CD4-positive, alpha-beta T cell treated with Interleukin-6 at 100 ng/mL for 8 hours (primary cell): ENCODE data around the gene GMCL2.

Experiments
- DNase-seq: peaks from one replicate; pipeline ENCODE4 v3.0.0-alpha.2; 2020; ENCODE audit warnings: mixed read lengths, low spot score

GMCL2 gene

DNA sequence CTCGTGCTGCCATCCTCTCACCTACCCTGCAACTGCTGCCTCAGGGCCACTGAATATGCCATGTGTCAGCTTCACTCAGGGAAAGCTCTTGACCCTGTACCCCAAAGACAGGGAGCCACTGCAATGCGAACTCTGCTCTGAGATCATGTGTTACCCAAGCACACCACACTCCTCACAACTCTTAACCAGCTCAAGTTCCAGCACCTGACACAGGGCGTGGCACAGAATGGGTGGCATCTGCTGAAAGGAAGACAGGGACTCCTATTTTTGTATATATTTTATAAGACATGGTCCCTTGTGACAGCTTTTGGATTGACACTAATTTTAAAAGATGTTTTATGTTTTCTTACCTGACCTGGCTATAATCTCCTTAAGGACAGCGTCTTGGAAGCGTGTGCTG lies 34.7 kb upstream of the GMCL2 start:
- DNase-seq: no peak

DNA sequence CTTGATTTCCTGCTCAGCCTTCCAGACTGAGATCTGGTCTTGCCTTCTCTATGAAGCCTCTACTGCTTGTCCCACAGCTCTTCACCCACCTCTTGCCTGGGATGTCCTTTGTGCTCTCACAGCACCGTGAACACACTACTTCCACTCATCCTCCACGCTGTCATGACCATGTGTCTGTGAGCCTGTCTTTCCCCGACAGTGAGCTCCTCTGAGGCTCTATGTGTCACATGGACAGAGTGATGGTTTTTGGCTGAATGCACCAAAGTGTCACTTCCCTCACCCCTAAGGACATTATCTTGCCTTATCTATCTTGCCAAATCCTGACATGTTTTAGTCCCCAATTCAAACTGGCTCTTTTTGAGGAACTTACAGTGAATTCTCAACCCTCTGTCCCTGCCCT lies 34.1 kb upstream of the GMCL2 start:
- no peak for DNase-seq

- DNase-seq: no peak
These were observed 31.7 kb upstream of the GMCL2 start for GRCh38 chr5:178218827-178219226.

DNA sequence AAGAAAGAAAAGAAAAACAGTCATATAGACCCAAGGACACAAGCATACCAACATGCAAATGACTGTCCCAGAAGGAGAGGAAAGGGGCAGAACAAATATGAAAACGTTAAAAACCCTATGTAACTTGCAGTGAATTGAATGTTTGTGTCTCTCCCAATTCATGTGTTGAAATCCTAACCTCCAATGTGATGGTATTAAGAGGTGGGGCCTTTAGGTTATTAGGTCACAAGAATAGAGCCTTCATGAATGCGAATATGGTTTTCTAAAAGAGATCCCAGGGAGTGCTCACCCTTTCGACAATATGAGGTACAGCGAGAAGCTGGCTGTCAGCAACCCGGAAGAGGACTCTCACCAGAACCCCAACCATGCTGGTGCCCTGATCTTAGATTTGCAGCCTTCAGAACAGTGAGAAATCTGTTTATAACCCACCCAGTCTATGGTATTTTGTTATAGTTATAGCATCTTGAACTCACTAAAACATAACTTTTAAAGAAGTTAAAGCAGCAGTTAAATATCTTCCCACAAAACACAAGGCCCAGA lies 31.1 kb upstream of the GMCL2 start:
- no peak for DNase-seq

GRCh38 chr5:178216779-178217178 lies 29.6 kb upstream of the GMCL2 start:
- DNase-seq: no peak

DNA sequence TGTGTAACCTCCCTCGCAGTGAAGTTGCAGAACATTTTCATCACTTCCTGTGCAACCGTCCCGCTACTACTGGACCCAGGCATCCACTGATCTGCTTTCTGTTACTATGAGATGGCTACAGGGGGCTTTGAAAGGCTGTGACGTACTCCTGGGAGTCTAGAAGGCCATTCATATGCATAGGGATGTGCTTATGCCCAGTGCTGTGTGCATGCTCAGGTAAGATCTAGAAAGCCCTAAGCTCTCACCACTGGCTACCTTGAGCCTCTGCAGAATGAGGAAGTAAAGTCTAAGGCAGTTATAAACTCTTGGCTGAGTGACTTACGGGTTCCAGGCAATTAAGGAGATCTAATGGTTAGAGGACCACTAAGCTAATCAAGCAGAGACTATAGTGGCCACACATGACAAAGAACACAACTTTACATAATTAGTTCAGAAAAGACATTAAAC lies 28.9 kb upstream of the GMCL2 start:
- DNase-seq: no peak

DNA sequence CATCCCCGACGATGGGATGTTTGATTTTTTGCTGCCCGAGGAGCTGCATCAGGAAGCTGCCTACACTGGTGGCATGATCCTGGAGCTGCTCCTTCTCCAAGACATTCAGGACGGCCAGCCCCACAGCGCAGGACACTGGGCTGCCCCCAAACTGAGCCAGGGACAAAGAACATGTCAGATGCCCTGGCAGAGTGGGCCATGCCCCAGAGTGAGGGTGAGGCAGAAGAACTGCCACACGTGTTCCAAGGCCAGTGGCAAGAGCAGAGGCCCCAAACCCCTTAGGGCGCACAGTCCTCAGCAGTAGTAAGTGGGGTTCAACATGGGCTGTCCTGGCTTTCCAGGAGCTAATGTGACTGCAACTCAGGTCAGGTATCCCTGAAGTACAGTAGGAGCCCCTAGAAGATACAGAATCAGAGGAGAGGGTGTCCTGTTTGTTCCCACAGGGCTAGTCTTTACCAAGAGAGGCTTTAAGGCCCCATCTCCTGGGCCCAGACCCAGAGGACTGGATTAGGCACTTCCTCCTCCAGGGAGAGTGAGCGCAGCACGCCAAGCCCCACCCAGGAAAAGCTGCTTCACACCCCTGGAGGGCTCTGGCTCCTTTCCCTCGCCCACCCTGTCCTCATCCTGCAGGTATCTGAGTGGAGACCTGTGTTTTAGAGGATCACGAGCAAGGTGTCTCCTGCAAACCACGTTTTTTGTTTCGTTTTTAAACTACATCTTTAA lies 28.3 kb upstream of the GMCL2 start:
- DNase-seq: no peak

GRCh38 chr5:178214160-178214803 lies 27.1 kb upstream of the GMCL2 start:
- no peak for DNase-seq

DNA sequence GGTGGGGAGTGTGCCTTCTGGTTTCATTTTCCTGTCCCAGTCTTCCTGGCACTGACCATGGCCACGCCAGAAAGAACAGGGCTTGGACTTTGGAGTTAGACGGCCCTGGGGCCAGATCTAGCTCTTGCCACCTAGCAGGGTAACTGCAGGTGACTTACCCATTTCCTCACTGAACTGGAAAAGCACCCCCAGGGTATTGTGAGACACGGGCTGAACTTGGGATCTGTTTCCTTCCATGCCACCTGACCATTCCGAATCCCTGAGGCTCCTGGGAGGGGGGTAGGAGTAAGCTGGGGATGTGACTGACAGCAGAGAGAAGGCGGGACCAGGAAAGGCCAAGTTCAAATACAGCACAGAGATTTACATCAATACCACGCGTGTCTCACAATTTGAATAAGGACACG lies 26.6 kb upstream of the GMCL2 start:
- DNase-seq: no peak

DNA sequence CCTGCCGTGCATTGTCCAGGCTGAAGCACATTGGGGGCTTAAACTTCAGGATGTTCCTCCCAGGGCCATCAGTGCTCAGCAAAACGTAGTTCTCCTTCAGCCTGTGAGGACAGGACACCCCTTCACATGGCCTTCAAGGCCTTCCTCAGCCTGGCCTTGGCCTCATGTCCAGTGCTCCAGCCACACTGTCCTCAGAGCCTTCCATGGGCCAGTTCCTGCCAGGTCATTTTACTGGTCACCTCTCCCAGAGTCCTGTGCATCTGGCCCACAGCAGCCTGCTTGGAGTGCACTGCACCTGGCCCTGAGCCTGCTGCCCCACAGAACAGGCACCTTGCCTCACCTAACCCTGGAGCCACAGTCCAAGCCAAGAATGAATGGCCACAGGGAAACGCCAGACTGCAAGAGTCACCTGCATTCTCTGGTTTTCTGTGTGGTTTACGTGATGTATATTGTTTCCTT lies 25.9 kb upstream of the GMCL2 start:
- DNase-seq: no peak

- DNase-seq: no peak
These were observed 25.3 kb upstream of the GMCL2 start for GRCh38 chr5:178212241-178213002.

- DNase-seq: no peak
These were observed 24.2 kb upstream of the GMCL2 start for GRCh38 chr5:178211095-178212048.

DNA sequence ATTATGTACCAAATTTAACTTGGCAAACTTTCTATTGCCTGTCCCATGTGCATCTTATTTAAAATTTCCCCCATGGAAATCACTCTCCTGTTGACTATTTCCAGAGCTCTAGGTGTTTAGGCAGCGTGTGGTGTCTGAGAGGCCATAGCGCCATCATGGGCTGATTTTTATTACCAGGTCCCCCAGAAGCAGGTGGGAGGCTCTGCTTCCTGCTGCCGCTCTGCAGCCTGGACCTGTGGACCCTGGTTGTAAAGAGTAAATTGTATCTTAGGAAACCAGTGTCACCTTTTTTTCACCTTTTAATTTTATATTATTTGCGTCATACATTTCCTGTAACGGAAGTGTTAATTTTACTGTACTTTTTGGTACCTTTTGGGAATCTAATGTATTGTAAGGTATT lies 23.5 kb upstream of the GMCL2 start:
- DNase-seq: no peak

GRCh38 chr5:178210073-178210535 lies 22.9 kb upstream of the GMCL2 start:
- DNase-seq: no peak

GRCh38 chr5:178209334-178210072 lies 22.3 kb upstream of the GMCL2 start:
- peak; percentile 0 for DNase-seq

GRCh38 chr5:178208540-178209227 lies 21.5 kb upstream of the GMCL2 start:
- DNase-seq: no peak

DNA sequence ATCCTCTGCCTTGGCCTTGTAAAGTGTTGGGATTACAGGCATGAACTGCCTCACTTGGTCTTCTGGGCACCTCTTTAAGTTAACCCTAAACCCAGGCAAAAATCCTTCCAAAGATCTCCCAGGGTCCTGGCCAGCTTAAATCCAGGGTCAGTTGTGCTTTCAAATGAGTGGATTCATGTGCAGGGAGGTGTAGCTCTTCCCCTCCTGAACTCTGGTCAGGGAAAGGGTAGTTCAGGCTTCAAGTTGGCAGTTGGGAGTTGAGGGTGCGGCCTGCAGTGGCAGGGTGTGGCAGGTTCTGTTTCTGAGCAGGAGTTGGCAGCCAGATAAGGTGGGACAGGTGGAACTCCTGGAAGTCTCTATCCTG lies 20.7 kb upstream of the GMCL2 start:
- no peak for DNase-seq

DNA sequence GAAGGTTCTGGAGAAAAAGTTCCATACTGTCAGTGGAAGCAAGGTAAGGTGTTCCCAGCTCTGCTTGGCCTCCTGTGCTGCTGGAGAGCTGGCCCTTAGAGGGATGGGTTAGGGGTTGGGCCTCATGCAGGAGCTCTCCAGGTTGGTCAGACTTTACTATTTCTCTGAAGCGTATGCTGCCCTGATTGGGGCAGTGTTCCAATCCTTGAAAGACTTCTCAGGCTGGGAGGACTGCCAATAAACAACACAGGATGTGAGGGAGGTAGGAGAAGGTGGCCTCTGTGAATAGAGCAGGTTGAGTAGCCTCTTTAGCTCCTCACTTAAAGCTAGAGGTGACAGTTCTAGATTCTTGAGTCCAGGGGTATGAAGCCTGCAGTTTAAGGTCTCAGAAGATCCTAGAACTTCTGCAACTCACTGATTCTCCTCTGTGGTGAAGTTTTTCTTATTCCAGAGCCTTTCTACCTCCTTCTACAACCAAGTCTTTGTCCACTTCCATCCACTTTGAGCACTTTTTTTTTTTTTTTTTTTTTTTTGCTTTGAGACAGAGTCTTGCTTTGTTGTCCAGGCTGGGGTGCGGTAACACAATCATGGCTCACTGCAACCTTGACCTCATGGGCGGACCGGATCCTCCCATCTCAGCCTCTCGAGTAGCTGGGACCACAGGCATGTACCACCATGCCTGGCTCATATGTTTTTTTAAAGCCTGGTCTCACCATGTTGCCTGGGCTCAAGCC lies 20.2 kb upstream of the GMCL2 start:
- DNase-seq: no peak
